ENCODE results near the gene IHH.

The IHH gene

DNA sequence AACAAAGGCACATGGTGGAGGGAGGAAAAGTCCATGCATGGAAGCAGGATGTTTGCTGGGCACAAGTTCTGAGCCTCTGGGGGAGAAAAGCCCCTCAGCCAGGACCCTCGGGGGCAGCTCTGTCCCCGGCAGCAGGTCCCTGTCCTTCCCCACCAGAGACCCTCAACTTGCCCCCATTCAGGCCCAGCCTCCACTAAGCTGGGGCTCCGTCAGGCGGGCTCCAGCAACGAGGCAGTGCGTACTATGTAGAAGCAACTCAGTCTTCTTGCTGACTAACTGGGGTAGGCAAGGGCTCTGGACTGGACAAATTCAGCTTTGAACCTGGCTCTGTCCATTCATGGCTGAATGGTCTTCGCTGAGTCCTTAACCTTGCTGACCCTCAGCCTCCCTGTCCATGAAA is 42.4 kb downstream of the IHH start:
- DNase-seq, result no peak

DNA sequence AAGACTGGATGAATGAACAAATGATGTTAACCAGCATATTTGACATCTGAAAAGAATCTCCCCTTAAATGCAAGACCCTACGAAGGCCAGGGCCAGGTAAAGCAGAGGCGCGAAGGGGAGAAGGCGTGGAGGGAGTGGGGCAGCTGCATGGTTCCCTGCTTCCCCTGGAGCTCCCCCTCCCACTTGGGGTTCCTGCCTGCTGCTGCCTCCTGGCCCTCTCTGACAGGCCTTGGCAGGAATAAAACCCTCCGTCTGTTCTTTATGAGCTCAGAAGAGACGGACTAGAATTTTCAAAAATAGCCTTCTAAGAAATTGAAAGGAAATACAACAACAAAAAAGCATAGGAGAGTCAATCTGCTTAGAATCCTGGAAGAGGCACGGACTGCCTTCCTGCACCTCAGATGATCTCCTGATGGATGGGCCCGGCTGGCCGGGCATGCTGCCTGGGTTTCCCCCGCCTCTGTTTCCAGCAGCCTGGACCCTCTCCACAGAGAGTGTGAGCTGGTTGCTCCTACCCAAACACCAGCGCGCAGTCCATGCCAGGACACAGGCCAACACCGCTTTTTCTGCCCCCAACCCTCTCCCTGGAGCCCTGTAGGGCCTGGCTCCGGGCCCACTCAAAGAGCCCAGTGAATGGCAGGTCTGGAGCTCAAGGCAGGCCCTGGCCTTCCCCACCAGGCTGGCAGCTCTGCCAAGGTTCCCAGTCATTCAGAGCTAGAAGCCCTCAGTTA is 43.4 kb downstream of the IHH start:
- DNase-seq, result no peak

DNA sequence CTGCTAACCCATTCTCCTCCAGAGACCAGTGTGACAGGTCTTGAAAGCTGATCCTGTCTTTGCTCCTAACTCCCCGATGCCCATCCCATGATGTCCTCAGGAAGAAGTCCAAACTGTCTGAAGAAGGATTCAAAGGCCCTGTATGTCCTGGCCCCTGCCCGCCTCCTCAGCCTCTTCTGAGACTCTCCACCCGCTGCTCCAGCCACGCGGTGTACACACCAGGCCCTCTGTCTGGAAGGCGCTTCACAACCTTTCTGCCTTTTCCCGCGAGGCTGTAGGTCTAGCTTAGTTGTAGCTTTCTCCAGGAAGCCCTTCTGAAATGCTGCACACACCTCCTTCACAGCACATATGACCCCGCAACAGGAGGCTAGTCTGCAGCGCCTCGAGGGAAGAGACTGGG is 44.0 kb downstream of the IHH start:
- DNase-seq, result no peak

DNA sequence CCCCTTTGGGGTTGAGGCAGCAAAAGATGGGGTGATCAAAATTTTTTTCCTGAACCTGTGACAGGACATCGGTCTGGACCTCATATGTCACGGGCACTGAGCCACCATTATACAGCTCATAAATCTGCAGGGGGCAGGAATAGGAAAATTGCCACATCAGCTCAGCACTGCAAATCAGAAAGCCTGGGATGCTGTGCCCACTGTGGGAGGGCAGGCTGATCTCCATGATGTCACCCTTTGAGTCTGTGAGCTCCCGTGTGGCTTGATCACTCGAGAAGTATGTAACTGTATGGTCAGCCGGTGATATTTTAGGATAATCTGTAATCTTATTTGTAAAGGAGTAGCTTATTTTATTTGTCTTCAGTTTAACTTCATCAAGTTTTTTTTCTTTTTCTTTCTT is 49.8 kb downstream of the IHH start:
- DNase-seq, result no peak

DNA sequence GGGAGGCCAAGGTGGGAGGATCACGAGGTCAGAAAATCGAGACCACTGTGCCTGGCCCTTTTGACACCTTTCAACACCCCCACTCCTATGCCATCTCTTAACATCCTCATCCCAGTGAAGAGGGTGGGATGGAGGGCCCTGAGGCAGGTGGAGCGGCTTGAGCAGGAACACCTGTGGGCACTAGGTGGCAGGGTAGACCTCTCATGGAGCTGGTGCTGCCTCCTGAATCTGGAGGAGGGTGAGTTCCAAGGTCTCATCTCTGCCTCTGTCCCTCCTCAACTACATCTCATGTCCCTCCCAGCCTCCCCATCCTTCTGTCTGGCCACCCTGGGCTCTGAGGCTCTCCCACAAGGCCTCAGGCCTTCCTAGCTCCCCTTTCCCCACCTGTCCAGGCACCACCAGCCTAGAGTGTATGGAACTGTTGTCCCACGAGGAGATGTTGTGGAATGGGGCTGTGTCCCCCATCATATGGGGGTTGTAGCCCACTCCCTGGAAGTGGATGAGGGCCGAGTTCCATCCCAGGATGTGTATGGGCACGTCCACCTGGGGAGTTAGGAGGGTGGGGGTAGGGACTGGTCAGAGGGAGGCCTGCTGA is 50.5 kb downstream of the IHH start:
- no peak for DNase-seq

DNA sequence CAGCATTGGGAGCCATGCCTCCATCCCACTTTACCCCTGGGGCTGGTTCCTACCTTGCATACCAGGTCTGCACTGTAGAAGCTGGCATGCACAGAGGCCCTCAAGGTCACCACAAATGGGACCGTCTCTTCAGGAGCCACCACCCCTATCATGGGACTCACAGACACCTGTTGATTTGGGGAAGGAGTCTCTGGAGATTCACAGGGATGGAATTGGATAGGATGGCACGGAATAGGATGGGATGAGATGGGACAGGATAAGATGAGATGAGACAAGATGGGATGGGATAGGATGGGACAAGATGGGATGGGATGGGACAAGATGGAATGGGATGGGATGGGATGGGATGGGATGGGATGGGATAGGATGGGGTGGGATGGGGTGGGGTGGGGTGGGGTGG is 51.4 kb downstream of the IHH start:
- DNase-seq, result no peak
